K562 (cell line): ENCODE measurements around the gene TMEM273. TPM values are rescaled to one million over a fixed set of nuclear protein-coding genes. Genes with fewer than 3 reads are reported as not detected.

Experiments used
- FUS ChIP-seq: fragments of 200-400 bp; formaldehyde crosslinking; optimal IDR thresholded peaks from 2 replicates; pipeline ENCODE3; 2017; ENCODE audit warnings: low read depth, low read length
- HSF4 ChIP-seq: fragments of 250-450 bp; sonication (Bioruptor Pico); IDR thresholded peaks from 2 replicates; pipeline ENCODE4 v2.1.2; 2022; ENCODE audit warnings: mild to moderate bottlenecking, moderate library complexity, borderline replicate concordance
- SP1 ChIP-seq: sonication (generic); formaldehyde crosslinking; IDR thresholded peaks from 2 replicates; pipeline ENCODE4 v1.8.1; 2022; ENCODE audit warnings: mild to moderate bottlenecking, missing genetic modification reagents
- TEAD4 ChIP-seq, 2 experiments: sonication (generic) in 1 of 2; formaldehyde crosslinking in 1 of 2; IDR thresholded peaks; 2 replicates each; pipeline versions ENCODE4 v1.6.1 to v1.8.0; 2012 to 2022; ENCODE audit warnings: borderline replicate concordance in 1 of 2, inconsistent platforms in 1 of 2, low read length in 1 of 2, mild to moderate bottlenecking in 1 of 2, missing genetic modification reagents in 1 of 2
- polyA plus RNA-seq, 8 experiments: library from polyadenylated mRNA; depleted of rRNA in 4 of 8; stranded (reverse) in 5 of 8; unstranded in 3 of 8; fragments of >200 nt; fragmentation: Nextera tagmentation in 2 of 8; fragmentation: Illumina TruSeq in 1 of 8; extraction: Ambion mirVana in 2 of 8; extraction: Trizol in 1 of 8; gene quantifications; 2 replicates each; pipeline versions ENCODE4 v1.2.1 to v1.2.3, GENCODE V29; 2011 to 2014; ENCODE audit warnings: inconsistent platforms in 1 of 8, missing spikeins in 1 of 8
- total RNA-seq, 7 experiments: library from RNA; depleted of rRNA in 6 of 7; stranded (reverse); fragments of >200 nt in 6 of 7; fragmentation: Illumina TruSeq in 2 of 7; extraction: Trizol in 2 of 7; gene quantifications; 2 replicates each; pipeline versions ENCODE4 v1.2.1 to v1.2.3, GENCODE V29; 2011 to 2021; ENCODE audit warnings: low replicate concordance in 1 of 7
- TF ChIP-seq, protein P1 (sequence below): fragments of 250-450 bp; sonication (Bioruptor Pico); IDR thresholded peaks from 2 replicates; pipeline ENCODE4 v1.5.0; 2021; ENCODE audit warnings: mild to moderate bottlenecking, moderate library complexity
- TF ChIP-seq, protein P2 (sequence below), 2 experiments: fragments of 450-650 bp; formaldehyde crosslinking in 1 of 2; IDR thresholded peaks; 2 replicates each; pipeline versions ENCODE4 v1.4.0 to v1.6.1; 2014 to 2020; ENCODE audit warnings: mild to moderate bottlenecking in 2 of 2, borderline replicate concordance in 1 of 2, low read depth in 1 of 2
- TF ChIP-seq, protein P3 (sequence below), 2 experiments: fragments of 450-650 bp; IDR thresholded peaks; 2 replicates each; pipeline ENCODE4 v1.6.1; 2016
- TF ChIP-seq, protein P4 (sequence below): IDR thresholded peaks from 2 replicates; pipeline ENCODE4 v1.6.1; 2016; ENCODE audit warnings: missing genetic modification characterization, missing compliant biosample characterization

The TMEM273 gene
- total and polyA plus RNA-seq, 9 of the 15 experiments (the other 6 are each of a cell fraction or from before 2014, with no cell fraction given), result 39.2 to 131 (median 95.6) TPM

DNA sequence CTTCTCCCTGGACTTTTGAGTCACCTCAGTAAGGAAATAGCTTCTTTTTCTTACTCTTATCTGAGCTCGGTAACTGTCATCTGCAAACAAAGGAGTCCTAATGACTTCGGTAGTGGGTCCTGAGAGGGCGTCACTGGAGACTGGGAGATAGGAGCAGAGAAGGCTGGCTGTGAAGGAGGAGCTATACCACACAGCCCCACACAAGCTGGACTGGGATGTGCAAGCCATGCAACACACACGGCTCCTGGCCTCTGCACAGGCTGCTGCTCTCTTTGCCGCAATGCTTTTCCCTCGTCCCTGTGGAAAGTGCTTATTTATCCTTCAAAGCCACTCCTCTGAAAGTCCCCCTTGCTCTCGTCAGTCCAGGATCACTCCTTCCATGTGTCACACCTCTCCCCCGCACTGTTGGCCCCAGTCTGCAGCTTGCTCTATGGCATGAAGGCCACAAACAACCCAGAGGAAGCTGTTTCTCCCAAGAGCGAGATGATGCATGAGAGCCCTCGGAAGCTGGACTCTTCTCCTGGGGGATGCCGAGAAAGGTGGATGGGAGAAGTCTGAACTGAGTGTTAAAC is 14.9 kb downstream of the TMEM273 start (continued):
- TF ChIP-seq FUS (no peak), SP1 (peak; percentile 48; the same call in 1 of the 2 replicates), TEAD4 (IDR thresholded peaks at IDR 0.05; ENCODE audit: low read length) (peak; percentile 63), TEAD4 (CRISPR knock-in tag; IDR thresholded peaks at IDR 0.05; ENCODE audit: borderline replicate concordance) (no peak), HSF4 (CRISPR knock-in tag) (no peak)
- TF ChIP-seq, protein P1, sequence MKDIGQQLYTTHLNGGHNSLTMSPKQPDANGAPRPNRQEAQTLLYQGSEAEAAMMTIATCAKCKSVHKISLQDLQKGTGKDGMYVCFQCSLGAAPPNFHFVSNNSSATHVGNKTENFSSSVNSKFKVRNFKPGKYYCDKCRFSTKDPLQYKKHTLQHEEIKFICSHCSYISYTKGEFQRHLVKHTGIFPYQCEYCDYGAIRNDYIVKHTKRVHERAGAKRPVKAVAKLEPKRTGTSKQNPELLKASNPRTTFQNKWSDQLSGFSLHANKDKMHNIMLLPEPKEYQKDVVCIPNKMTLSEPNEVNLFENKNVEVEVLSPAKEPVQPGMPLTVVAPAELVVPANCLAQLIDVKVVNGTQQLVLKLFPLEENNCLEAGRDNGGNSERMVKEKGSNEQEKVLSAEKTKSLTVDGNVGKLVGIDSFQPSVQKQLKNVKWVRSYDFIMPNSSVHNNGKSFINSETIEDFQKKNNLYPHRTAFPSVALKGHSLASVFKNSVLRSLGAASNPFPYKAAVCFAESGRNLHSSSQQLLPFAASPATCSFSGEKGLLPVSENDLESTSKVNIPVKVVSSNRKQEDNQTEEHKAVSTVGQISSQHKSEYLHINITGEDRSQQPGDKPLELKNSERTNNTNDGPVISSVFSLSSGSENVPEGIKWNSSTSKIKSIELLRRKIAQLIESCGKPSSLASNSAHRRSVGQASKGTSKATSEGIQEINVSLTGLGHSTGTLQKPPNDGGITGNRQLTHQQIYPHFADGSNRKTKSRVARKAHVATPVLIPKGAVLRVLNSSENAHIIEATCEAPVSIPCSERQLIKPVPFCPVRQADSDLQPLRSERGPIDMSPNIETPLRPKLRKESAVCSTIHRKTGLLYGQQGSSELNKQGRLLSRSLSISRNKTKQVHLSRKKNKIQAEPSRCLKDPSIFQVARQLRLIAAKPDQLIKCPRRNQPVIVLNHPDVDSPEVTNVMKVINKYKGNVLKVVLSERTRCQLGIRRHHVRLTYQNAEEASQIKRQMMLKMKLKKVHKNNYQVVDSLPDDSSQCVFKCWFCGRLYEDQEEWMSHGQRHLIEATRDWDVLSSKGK (CRISPR knock-in tag), result no peak
- TF ChIP-seq, protein P2, sequence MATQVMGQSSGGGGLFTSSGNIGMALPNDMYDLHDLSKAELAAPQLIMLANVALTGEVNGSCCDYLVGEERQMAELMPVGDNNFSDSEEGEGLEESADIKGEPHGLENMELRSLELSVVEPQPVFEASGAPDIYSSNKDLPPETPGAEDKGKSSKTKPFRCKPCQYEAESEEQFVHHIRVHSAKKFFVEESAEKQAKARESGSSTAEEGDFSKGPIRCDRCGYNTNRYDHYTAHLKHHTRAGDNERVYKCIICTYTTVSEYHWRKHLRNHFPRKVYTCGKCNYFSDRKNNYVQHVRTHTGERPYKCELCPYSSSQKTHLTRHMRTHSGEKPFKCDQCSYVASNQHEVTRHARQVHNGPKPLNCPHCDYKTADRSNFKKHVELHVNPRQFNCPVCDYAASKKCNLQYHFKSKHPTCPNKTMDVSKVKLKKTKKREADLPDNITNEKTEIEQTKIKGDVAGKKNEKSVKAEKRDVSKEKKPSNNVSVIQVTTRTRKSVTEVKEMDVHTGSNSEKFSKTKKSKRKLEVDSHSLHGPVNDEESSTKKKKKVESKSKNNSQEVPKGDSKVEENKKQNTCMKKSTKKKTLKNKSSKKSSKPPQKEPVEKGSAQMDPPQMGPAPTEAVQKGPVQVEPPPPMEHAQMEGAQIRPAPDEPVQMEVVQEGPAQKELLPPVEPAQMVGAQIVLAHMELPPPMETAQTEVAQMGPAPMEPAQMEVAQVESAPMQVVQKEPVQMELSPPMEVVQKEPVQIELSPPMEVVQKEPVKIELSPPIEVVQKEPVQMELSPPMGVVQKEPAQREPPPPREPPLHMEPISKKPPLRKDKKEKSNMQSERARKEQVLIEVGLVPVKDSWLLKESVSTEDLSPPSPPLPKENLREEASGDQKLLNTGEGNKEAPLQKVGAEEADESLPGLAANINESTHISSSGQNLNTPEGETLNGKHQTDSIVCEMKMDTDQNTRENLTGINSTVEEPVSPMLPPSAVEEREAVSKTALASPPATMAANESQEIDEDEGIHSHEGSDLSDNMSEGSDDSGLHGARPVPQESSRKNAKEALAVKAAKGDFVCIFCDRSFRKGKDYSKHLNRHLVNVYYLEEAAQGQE (IDR thresholded peaks at IDR 0.05; ENCODE audit: borderline replicate concordance), result 0 out of 2 replicates have a peak, but pooled peaks have one; percentile 26
- TF ChIP-seq, protein P2 (CRISPR knock-in tag; IDR thresholded peaks at IDR 0.05; ENCODE audit: low read depth), result no peak
- TF ChIP-seq, protein P3, sequence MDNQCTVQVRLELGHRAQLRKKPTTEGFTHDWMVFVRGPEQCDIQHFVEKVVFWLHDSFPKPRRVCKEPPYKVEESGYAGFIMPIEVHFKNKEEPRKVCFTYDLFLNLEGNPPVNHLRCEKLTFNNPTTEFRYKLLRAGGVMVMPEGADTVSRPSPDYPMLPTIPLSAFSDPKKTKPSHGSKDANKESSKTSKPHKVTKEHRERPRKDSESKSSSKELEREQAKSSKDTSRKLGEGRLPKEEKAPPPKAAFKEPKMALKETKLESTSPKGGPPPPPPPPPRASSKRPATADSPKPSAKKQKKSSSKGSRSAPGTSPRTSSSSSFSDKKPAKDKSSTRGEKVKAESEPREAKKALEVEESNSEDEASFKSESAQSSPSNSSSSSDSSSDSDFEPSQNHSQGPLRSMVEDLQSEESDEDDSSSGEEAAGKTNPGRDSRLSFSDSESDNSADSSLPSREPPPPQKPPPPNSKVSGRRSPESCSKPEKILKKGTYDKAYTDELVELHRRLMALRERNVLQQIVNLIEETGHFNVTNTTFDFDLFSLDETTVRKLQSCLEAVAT (IDR thresholded peaks at IDR 0.05), result peak in 1 of 2 experiments; percentile 25; a peak in 1 of 4 replicates
- TF ChIP-seq, protein P4, sequence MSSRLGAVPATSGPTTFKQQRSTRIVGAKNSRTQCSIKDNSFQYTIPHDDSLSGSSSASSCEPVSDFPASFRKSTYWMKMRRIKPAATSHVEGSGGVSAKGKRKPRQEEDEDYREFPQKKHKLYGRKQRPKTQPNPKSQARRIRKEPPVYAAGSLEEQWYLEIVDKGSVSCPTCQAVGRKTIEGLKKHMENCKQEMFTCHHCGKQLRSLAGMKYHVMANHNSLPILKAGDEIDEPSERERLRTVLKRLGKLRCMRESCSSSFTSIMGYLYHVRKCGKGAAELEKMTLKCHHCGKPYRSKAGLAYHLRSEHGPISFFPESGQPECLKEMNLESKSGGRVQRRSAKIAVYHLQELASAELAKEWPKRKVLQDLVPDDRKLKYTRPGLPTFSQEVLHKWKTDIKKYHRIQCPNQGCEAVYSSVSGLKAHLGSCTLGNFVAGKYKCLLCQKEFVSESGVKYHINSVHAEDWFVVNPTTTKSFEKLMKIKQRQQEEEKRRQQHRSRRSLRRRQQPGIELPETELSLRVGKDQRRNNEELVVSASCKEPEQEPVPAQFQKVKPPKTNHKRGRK (tag), result no peak
